Embryonic facial prominence (tissue), 1 donor: Measurements from ENCODE around the gene GIPC3.
A peak's percentile ranks its signal among the peaks of the same experiment; 100 is the strongest.
"Not testable (repeated sequence)": the region's sequence is repeated elsewhere in the genome, so short reads cannot be mapped to it uniquely, and the experiment has no call there.

Experiments
- DNase-seq: peaks from one replicate; pipeline ENCODE4 v3.0.0-alpha.2; 2016; ENCODE audit errors: extremely low spot score

GIPC3 gene

GRCh38 chr19:3618811-3619630 lies 33.7 kb downstream of the GIPC3 start:
- no peak for DNase-seq

- no peak for DNase-seq
These were observed 34.3 kb downstream of the GIPC3 start for GRCh38 chr19:3619631-3620012.

- no peak for DNase-seq
These were observed 35.0 kb downstream of the GIPC3 start for GRCh38 chr19:3620145-3620816.

- no peak for DNase-seq
These were observed 35.7 kb downstream of the GIPC3 start for GRCh38 chr19:3620817-3621547.

GRCh38 chr19:3621689-3622088 lies 36.4 kb downstream of the GIPC3 start:
- no peak for DNase-seq

- DNase-seq, result no peak
These were observed 36.9 kb downstream of the GIPC3 start for GRCh38 chr19:3622224-3622623.

- no peak for DNase-seq
These were observed 38.4 kb downstream of the GIPC3 start for GRCh38 chr19:3623716-3624115.

- no peak for DNase-seq
These were observed 40.8 kb downstream of the GIPC3 start for GRCh38 chr19:3625996-3626472.

GRCh38 chr19:3626473-3627350 lies 41.4 kb downstream of the GIPC3 start, which contains the start of gene CACTIN:
Gene CACTIN, minus strand, starts transcription at chr19:3626790. Its CDS starts 28 bp downstream, at chr19:3626762.
- DNase-seq, result peak; percentile 97

GRCh38 chr19:3627351-3627723 lies 42.1 kb downstream of the GIPC3 start:
- DNase-seq, result no peak

GRCh38 chr19:3628766-3629165 lies 43.5 kb downstream of the GIPC3 start:
- DNase-seq, result not testable (repeated sequence)

GRCh38 chr19:3631053-3631861 lies 46.0 kb downstream of the GIPC3 start:
- no peak for DNase-seq

- DNase-seq, result no peak
These were observed 46.8 kb downstream of the GIPC3 start for GRCh38 chr19:3632098-3632497.

- DNase-seq, result no peak
These were observed 47.7 kb downstream of the GIPC3 start for GRCh38 chr19:3632739-3633558.

- DNase-seq, result no peak
These were observed 48.3 kb downstream of the GIPC3 start for GRCh38 chr19:3633559-3633988.

- no peak for DNase-seq
These were observed 49.3 kb downstream of the GIPC3 start for GRCh38 chr19:3634496-3635045.

- DNase-seq, result no peak
These were observed 51.2 kb downstream of the GIPC3 start for GRCh38 chr19:3636506-3636905.

- no peak for DNase-seq
These were observed 51.7 kb downstream of the GIPC3 start for GRCh38 chr19:3636962-3637361.

GRCh38 chr19:3637621-3638020 lies 52.3 kb downstream of the GIPC3 start:
- no peak for DNase-seq
